Measurements from ENCODE around the gene USP38.
"Not testable (repeated sequence)": the region's sequence is repeated elsewhere in the genome, so short reads cannot be mapped to it uniquely, and the experiment has no call there.

The USP38 gene

DNA sequence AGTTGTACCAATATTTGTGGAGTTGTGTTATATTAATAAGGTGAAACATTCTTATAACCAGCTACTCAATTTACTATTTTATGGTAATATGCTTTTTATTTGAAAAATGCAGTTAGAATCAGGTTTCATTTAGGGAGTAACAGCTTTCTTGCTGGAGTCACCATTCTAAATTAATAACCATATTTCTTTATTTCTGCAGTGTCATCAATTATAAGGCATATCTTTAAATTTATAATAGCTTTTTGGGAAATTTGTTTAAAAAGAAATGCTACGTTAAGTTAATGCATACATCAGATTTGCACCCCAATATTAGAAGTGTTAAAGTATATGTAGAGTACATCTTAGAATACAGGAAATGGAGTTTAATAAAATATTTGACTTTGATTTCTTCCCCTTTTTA lies 18.9 kb downstream of the USP38 start:
- in situ Hi-C loops (cut with HindIII; ENCODE audit: low sequenced_read_pairs): no loop called here

DNA sequence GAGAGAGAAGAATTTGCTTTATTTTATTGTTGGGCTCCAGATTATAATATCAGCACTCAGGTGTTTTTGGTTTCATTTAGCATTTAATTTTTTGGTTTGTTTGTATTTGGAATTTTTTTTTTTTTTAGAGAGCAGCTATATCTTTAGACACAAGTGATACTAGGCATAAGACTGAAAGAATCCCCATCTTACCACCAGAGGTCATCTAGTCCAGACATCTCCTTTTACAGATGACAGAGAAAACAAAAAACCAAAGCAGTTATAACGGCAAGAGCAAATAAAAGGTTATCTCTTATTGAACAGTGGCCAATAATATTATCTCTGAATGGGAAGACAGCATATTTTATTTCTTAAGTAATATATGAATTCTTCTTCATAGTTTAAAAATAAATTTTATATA lies 22.8 kb downstream of the USP38 start:
- in situ Hi-C loops (cut with HindIII; ENCODE audit: low sequenced_read_pairs): no loop called here

DNA sequence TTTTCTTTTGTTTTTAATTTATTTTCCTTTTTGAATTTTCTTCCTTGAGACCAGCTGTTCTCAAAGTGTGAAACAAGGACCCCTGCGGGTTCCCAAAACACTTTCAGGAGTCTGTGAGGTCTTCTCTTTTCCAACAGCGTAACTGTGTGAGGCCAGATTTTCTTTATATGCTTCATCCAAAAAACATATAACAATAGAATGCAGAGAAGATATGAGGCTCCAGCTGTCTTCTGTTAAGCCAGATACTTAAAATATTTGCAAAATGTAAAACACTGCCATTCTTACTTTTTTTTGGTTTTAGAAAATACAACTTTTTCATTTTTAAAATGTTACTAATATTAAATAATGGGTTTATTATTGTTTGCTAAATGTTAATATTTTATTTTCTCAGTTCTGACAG lies 27.8 kb downstream of the USP38 start:
- in situ Hi-C loops (cut with HindIII; ENCODE audit: low sequenced_read_pairs): no loop called here

DNA sequence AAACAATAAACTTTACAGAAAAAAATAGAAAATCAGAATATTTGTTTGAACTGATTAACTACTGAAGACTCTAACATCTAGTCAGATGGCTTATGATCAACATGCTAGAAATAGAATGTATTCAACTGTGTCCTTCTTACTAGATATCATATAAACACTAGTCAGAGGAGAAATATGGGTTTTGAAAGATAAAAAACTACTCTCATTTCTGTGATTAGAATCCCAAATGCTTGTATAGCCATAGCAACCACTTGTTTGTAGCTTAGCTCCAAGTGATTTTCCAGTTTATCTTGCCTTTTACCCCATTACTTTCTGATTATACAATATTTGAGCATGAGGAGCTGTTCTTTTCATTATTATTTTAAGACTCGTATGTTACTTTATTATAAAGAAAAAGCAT lies 31.2 kb downstream of the USP38 start:
- in situ Hi-C loops (cut with HindIII; ENCODE audit: low sequenced_read_pairs): no loop called here

DNA sequence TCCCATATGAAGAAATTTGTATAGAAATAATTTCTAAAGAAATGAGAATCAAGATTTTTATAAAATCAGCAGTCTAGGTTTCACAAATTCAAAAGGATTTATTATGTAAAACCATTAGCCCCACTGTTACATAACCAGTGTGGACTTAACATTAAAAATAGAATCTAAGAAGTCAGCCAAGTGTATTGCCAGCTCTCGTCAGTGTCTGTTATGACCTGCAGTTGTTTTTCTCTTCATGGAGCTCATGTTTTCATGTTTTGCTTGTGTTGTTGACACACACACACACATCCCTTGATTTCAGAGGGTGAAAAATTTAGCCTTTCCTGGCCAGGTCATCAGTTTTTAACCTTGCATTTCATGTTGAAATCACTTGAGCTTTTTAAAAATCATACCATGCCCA lies 39.5 kb downstream of the USP38 start:
- in situ Hi-C loops (cut with HindIII; ENCODE audit: low sequenced_read_pairs): no loop called here

DNA sequence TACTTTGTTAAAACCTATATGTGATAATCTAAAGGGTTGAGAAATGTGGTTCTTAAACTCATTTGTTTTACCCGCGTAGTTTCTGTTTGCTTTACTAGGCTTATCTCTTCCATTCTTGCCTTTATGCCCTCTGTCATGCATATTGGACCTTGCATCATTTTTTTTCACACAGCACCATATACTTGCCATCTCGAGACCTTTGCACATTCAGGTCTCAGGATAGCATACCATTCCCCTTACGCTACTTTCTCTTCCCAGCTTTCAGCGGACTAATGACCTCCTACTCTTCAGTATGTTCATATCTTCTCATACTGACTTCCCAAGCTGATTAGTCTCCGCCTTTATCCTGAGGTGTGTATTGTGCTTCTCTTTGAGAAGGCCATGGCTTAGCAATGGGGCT lies 40.5 kb downstream of the USP38 start:
- in situ Hi-C loops (cut with HindIII; ENCODE audit: low sequenced_read_pairs): no loop called here

DNA sequence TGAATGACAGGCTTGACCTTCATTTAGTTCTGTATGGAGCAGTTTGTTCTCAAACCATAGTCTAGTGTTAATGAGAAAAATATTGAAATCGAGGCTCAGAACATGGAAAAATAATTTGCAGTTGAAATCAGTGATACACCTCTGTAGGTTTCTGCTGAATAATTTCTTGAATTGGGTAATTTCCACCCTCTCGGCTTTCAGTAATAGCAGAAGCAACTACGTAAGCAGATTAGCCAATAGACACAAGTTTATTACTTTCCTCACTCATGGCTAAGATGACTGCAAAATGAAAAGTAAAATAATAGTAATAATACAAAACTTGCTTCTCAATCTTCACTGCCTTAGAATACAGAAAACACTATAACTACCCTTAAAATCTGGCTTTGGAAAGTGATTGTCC lies 46.0 kb downstream of the USP38 start:
- in situ Hi-C loops (cut with HindIII; ENCODE audit: low sequenced_read_pairs): no loop called here

DNA sequence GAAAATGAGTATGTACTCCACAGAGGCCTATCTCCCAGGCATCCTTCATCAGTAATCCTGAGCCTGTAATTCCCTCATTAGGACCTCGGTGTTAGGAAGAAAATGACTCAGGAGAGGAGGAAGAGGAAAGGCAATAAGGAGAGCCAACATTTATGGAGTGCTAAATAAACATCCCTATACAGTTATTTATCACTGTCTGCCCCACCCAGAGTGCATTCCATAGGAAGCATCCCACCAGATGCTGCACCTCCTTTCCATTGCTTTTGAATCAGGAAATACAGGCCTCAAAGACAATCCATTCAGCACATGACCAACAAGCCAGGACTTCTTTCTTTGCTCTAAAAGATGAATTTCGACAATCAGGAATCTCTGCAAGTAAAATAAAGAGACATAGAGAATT lies 47.6 kb downstream of the USP38 start:
- in situ Hi-C loops (cut with HindIII; ENCODE audit: low sequenced_read_pairs): no loop called here

DNA sequence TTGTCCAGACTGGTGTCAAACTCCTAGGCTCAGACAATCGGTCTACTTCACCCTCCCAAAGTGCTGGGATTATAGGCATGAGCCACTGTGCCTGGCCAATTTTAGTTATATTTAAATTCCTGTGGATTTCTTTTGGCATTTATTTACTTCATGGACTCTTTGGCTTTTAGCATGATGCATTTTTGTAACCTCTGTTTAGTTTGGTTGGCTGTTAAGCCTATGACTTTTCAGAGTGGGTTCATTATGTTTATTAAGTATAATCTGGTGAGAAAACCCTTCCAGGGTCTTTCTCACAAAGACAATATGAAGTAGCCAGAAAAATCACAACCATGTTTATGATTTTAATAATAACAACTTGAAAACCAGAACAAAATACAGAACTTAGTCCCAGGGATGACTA lies 49.4 kb downstream of the USP38 start:
- in situ Hi-C loops (cut with HindIII; ENCODE audit: low sequenced_read_pairs): no loop called here

DNA sequence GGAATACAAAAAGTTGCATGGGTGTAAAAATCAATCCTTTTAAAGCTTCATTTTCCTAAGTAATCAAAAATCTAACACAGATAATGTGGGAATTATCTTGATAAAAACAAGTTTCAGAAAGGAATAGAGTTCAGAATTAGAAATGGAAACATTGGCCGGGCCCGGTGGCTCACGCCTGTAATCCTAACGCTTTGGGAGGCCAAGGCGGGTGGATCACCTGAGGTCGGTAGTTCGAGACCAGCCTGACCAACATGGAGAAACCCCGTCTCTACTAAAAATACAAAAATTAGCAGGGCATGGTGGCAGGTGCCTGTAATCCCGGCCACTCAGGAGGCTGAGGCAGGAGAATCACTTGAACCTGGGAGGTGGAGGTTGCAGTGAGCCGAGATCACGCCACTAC lies 52.5 kb downstream of the USP38 start:
- in situ Hi-C loops (cut with HindIII; ENCODE audit: low sequenced_read_pairs): not testable (repeated sequence)

DNA sequence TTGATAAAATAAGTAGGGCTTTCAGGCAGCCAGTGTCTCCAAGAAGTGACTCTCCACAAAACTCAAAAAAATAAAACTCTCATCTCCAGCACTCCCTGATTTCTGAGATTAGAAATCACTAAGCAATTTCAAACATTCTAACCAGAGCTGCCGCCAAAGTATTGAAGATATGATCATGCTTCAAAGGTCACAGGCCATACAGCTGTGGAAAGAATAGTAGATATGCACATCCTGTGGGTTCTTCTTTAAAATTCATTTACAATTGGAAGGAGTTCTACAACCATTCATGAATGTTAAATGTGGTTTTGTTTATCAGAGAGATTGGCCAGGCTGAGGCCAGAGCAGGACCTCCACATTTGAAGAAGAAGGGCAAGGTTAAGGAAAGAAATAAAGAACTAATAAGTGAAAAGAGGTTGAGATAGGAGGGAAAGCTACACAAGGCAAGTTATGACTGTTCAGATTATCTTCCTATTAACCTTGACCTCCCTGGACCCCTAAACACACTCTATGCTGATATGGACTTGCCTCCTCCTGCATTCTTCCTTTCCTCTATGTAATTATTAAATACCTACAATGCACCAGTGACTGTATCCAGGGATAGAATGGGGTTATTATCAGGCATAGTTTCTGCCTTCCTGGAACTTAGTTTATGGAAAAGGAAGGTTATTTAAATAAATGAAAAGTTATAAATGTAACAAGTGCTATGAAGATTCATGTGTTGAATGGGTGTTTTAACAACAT lies 56.4 kb downstream of the USP38 start:
- in situ Hi-C loops (cut with HindIII; ENCODE audit: low sequenced_read_pairs): no loop called here

DNA sequence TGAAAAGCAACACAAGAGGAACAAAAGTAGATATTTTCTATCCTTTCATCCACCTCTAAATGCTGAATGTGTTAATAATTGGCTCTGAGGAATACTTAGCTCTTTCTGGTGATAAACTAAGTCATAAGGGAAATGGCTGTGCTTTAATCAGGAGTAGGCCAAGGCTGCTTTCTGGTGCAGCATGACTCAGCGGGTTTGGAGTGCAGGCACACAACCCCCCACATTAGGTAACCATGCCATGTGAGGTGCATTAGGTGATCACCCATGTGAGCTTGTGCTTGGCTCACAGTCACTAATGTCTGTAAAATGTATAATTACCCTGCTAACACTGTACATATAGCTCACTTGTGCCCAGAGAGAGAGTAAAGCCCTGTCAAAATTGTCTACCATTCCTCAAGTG lies 57.2 kb downstream of the USP38 start:
- in situ Hi-C loops (cut with HindIII; ENCODE audit: low sequenced_read_pairs): no loop called here

DNA sequence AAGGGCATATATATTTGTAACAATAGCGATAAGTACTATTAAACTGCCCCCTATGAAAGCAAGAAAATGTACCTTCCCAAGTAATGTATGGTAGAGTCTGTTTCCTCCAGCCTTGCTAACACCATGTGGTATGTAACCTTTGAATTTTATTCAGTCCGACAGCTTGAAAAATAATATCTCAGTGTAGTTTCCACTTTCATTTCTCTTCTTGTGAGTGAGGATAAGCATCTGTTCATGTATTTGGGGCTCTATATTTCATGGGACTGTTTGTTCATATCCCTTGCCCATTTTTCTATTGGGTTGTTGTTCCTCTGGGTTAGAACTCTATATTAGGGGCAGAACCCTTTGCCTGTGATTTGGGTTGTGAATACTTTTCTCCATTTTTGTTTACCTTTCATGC lies 58.3 kb downstream of the USP38 start:
- in situ Hi-C loops (cut with HindIII; ENCODE audit: low sequenced_read_pairs): no loop called here

DNA sequence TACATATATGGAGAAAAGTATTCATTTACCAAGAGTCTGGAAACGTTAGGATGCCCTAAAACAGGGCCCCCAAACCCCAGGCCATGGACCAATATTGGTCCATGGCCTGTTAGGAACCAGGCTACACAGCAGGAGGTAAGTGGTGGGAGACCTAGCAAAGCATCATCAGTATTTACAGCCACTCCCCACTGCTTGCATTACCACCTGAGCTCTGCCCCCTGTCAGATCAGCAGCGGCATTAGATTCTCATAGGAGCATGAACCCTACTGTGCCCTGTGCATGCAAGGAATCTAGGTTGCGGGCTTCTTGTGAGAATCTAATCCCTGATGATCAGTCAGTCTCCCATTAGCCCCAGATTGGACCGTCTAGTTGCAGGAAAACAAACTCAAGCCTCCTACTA lies 62.3 kb downstream of the USP38 start:
- in situ Hi-C loops (cut with HindIII; ENCODE audit: low sequenced_read_pairs): no loop called here

DNA sequence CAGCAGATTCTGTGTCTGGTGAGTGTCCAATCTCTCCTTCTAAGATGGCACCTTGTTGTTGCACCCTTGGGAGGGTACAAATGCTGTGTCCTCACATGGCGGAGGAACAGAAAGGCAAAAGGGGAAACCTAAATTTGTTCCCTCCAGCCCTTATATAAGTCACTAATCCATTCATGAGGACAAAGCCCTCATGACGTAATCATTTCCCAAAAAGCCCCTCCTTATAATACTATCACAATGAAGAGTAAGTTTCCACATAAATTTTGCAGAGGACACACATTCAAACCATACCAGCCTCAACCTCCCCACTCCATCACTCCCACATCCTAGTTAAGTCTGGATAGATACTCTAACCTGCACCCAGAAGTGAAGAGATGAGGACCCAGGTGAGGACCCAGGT lies 63.1 kb downstream of the USP38 start:
- in situ Hi-C loops (cut with HindIII; ENCODE audit: low sequenced_read_pairs): no loop called here

DNA sequence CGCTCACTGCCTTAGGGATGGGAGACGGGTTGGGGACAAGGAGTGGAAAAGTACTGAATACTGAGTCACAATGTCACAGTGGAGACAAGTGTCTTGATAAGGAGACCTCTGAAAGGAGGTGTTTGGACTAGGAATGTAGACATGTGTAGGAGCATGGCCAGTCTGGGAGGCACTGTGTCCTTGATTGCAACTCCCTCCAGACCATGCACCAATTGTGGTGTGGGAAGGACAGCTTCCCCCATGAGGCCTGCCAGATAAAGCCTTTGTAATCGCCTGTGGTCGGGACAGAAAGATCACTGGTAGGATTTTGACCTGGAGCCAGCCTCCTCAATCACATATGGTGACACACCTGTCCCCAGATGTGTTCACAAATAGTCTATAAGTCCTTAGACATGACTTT lies 64.1 kb downstream of the USP38 start:
- in situ Hi-C loops (cut with HindIII; ENCODE audit: low sequenced_read_pairs): no loop called here

DNA sequence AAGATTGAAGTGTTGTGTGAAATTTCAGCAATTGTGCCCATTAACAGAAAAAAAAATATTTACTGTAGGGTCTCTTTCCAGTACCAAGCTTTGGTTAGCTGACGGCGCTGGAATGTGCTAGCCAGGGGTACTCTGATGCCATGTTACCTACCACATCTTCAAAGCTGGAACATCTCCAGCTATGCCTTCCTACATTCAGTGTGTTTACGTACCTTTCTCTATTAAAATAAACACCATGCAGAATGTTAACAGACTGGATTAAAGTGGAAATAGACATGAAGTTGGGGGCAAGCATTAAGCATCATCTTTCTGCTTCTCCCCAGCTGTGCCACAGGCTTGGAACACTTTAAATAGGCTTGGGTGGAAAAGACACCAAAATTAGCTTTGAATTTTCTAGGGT lies 65.9 kb downstream of the USP38 start:
- in situ Hi-C loops (cut with HindIII; ENCODE audit: low sequenced_read_pairs): no loop called here

DNA sequence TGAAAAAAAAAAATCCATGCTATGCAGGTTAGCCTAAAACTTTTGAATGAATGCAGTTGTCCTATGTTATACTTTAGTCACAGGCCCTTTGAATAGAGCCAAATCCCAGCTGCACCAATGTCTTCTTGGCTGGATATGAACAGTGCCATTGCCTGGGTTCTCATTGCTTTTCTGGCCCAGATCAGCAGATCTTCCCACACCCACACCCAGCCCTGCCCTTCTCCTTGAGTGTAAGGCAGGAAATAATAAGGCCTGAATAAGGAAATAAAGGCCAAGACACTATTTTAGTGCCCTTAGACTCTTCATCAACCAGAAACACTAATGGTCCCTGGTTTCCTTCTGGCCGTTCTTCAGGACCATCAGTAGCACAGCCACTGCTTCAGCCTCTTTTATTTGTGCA lies 66.6 kb downstream of the USP38 start:
- in situ Hi-C loops (cut with HindIII; ENCODE audit: low sequenced_read_pairs): no loop called here

DNA sequence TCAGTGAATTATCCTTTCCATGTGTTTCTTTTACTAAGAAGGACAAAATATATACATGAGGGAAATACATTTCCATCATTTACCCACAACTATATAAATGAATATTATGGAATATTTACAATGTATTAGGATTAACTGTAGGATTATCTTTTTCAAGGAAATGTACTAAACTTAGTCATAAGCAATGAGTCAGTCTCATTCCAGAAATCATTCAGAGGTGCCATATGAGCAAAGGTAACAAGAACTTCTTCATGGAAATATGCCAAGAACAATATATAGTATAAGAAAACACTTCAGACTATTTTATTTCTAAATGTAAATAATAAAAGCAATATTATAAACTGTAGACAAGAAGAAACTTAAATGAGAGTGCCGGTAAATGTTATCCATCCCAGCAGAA lies 67.1 kb downstream of the USP38 start:
- in situ Hi-C loops (cut with HindIII; ENCODE audit: low sequenced_read_pairs): no loop called here

DNA sequence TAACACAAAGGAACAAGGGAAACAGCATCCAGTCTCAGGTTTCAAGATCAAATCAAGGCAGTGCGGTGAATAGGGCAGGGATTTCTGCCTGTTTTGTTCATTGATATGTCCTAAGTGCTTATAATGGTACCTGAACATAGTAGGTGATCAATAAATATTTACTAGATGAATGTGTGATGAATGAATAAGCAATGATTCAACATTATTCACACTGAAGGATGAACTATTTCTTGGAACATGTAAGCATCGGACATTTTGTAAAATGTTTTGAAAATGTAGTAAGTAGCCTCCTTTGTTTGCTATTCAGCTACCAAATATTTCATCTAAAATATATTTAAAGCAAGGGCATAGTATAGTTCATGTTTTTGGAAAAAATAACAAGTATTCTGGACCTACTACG lies 67.8 kb downstream of the USP38 start:
- in situ Hi-C loops (cut with HindIII; ENCODE audit: low sequenced_read_pairs): no loop called here

DNA sequence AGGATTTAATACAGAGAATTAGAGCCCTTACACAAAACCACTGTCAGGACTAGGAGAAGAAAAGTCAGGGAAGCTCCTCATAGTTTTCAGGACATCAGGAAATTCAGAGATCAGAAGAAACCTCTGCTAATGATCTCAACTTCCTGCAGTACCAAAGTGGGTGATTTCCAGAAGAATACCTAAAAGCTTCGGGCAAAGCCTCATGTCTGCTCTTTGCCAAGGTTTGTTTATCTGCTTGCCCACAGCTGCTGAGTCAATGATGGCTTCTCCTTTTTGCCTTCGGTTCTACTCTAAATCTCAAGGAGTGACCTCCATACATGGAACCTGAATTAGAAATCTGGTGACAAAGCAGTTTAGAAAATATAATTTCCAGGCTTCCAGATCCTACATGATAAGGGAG lies 68.4 kb downstream of the USP38 start:
- in situ Hi-C loops (cut with HindIII; ENCODE audit: low sequenced_read_pairs): no loop called here

DNA sequence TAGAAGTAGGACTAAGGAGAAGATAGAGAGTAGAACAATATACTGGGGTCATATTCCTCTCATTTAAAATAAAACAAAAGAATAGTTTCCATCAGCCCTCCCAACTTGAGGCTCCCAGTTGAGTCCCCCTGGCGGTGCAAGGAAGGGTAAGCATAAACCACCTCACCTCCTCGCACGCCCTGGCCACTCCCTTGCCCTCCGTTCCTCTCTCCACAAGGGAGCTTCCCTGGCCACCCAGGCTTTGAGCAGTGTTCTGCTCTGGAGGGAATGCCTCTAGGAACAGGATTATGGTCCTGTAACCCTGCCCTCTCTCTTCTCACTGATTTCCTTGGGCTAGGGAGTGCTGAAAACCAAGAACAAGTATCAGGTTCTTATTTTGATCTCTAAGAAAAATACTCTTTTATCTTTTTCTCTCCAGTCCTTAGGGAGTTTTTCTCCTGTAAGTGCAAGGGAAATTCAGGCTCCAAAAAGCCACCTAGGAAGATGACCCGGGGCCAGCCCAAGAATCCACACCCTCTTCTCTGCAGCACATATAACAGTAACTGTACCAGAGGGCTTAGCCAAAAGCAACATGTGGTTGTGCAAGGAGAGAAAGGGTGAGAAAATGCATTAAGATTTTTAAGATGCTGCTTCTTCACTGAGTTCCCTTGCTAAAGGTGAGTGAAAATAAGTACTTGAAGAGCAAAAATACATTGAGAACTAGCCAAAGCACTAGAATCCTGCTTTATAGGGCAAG lies 69.9 kb downstream of the USP38 start:
- in situ Hi-C loops (cut with HindIII; ENCODE audit: low sequenced_read_pairs): no loop called here

DNA sequence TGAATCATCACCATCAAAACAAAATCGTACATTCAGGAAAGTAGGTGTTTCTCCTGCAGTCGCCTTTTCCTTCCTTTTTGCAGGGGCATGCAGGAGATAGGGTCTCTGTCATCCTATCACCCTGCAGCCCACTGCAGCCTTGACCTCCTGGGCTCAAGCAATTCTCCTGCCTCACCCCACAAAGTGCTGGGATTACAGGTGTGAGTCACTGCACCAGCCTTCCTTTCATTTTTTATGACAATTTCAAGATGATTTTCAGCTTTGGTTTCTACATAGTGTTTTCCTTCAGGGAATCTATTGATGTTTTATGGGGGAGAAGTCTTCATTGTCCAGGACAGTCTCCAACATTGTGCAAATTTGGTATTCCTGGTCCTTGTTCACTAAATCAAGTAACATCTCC lies 71.7 kb downstream of the USP38 start:
- in situ Hi-C loops (cut with HindIII; ENCODE audit: low sequenced_read_pairs): no loop called here

Measured in DLD1 (cell line).